NB4 (cell line): ENCODE data around the gene EPB41L4A.

Experiments
- DNase-seq: peaks from one replicate; pipeline ENCODE4 v3.0.0; 2010; ENCODE audit warnings: low read depth
- H3K4me3 ChIP-seq: one replicate; pipeline ENCODE4 v1.5.1; 2011; ENCODE audit warnings: mild to moderate bottlenecking, low read depth, low read length, moderate library complexity
- CTCF ChIP-seq: IDR thresholded peaks from one replicate; pipeline ENCODE4 v1.5.1; 2012; ENCODE audit warnings: low read depth, low read length
- MAX ChIP-seq: IDR thresholded peaks from 2 replicates; pipeline ENCODE4 v1.6.1; 2011; ENCODE audit warnings: low read depth, low read length
- MYC ChIP-seq: IDR thresholded peaks from 2 replicates; pipeline ENCODE4 v1.6.1; 2011; ENCODE audit warnings: low read depth, low read length
- POLR2A ChIP-seq: IDR thresholded peaks from 2 replicates; pipeline ENCODE4 v1.6.1; 2011; ENCODE audit warnings: mild to moderate bottlenecking; ENCODE audit not compliant: insufficient read length; ENCODE audit errors: extremely low read depth

EPB41L4A gene

GRCh38 chr5:112333331-112333781 is 85.7 kb downstream of the EPB41L4A start:
- H3K4me3 ChIP-seq: no peak overlapping the region
- no peak for DNase-seq
- TF ChIP-seq MAX: no peak
- no peak for TF ChIP-seq POLR2A
- no peak for TF ChIP-seq CTCF
- no peak for TF ChIP-seq MYC

GRCh38 chr5:112331892-112332291 is 87.2 kb downstream of the EPB41L4A start:
- no peak for DNase-seq
- no peak for TF ChIP-seq CTCF
- no peak for TF ChIP-seq MYC
- TF ChIP-seq MAX: no peak
- TF ChIP-seq POLR2A: no peak
- no peak overlapping the region for H3K4me3 ChIP-seq

- TF ChIP-seq CTCF (no peak), MAX (no peak), POLR2A (no peak), MYC (no peak)
- DNase-seq: no peak
- H3K4me3 ChIP-seq: no peak overlapping the region
These were observed 89.5 kb downstream of the EPB41L4A start for GRCh38 chr5:112329419-112330090.

- no peak overlapping the region for H3K4me3 ChIP-seq
- TF ChIP-seq MAX (no peak), POLR2A (no peak), MYC (no peak), CTCF (no peak)
- no peak for DNase-seq
These were observed 95.9 kb downstream of the EPB41L4A start for GRCh38 chr5:112323166-112323565.

GRCh38 chr5:112320408-112320807 is 98.7 kb downstream of the EPB41L4A start:
- TF ChIP-seq MYC: no peak
- TF ChIP-seq CTCF: no peak
- H3K4me3 ChIP-seq: no peak overlapping the region
- no peak for DNase-seq

- no peak for DNase-seq
- H3K4me3 ChIP-seq: no peak overlapping the region
- TF ChIP-seq POLR2A (no peak), MAX (no peak), CTCF (no peak), MYC (no peak)
These were observed 100.7 kb downstream of the EPB41L4A start for GRCh38 chr5:112318346-112318745.
